Loucy (cell line): ENCODE results near the gene WNT9A.

Source experiments
- CTCF ChIP-seq: fragments of 200-600 bp; sonication (generic); conservative IDR thresholded peaks from 2 replicates; pipeline ENCODE4 v1.5.1; 2014; ENCODE audit warnings: mild to moderate bottlenecking, antibody characterized with exemption, low read length
- EZH2phosphoT487 ChIP-seq: fragments of 200-600 bp; IDR thresholded peaks from 2 replicates; pipeline ENCODE4 v1.6.1; 2018; ENCODE audit warnings: antibody characterized with exemption, mild to moderate bottlenecking, moderate library complexity, borderline replicate concordance

GRCh38 chr1:227913396-227913763, 34.4 kb downstream of the WNT9A start:
- TF ChIP-seq CTCF (no peak), EZH2phosphoT487 (no peak)
